HEK293 (cell line): ENCODE results near the gene CDK8.

ENCODE experiments used
- CTCF ChIA-PET: fragments of 350-600 bp; formaldehyde crosslinking; extraction: SDS; loops from one replicate; lab custom pipeline; 2021; ENCODE audit warnings: antibody characterized with exemption; lab: Yijun Ruan, JAX
- POLR2A ChIA-PET: fragments of 300-600 bp; formaldehyde crosslinking; extraction: SDS; loops from one replicate; lab custom pipeline; 2020; ENCODE audit warnings: antibody characterized with exemption, inconsistent platforms; lab: Yijun Ruan, JAX
- H3K27ac ChIP-seq: fragments of 200-500 bp; sonication (Bioruptor generic); 2 replicates; pipeline ENCODE4 v1.5.1; 2014; ENCODE audit warnings: low read depth, low read length, control low read depth, inconsistent platforms; ENCODE audit errors: extremely low read depth
- H3K36me3 ChIP-seq, 2 experiments: fragments of 200-500 bp in 1 of 2; sonication (Bioruptor generic) in 1 of 2; 1 replicate in 1 of 2; 2 replicates in 1 of 2; pipeline ENCODE4 v1.5.1; 2014 to 2017; ENCODE audit warnings: inconsistent platforms in 2 of 2, low read length in 2 of 2; ENCODE audit not compliant: control insufficient read depth in 2 of 2, insufficient read depth in 1 of 2
- H3K4me1 ChIP-seq: fragments of 200-500 bp; sonication (Bioruptor generic); 2 replicates; pipeline ENCODE4 v1.5.1; 2014; ENCODE audit warnings: mild to moderate bottlenecking, low read length, inconsistent platforms; ENCODE audit not compliant: control insufficient read depth, insufficient read depth
- H3K4me3 ChIP-seq: 2 replicates; pipeline ENCODE4 v1.5.1; 2011; ENCODE audit warnings: low read depth, mild to moderate bottlenecking, control low read depth, low read length, moderate library complexity
- H3K9me3 ChIP-seq: fragments of 200-500 bp; sonication (Bioruptor generic); 2 replicates; pipeline ENCODE4 v1.5.1; 2014; ENCODE audit warnings: low read depth, low read length, inconsistent platforms; ENCODE audit not compliant: control insufficient read depth, insufficient read depth
- AEBP2 ChIP-seq: fragments of 450-650 bp; formaldehyde crosslinking; IDR thresholded peaks from 2 replicates; pipeline ENCODE4 v1.5.1; 2016; ENCODE audit warnings: missing biosample characterization, missing genetic modification characterization, borderline replicate concordance
- PBX3 ChIP-seq: sonication (generic); formaldehyde crosslinking; IDR thresholded peaks from 2 replicates; pipeline ENCODE4 v1.8.1; 2022; ENCODE audit warnings: mild to moderate bottlenecking, moderate library complexity, missing genetic modification reagents
- PRDM6 ChIP-seq: fragments of 450-650 bp; formaldehyde crosslinking; IDR thresholded peaks from 2 replicates; pipeline ENCODE4 v1.5.1; 2017; ENCODE audit warnings: missing biosample characterization, missing genetic modification characterization
- REPIN1 ChIP-seq: fragments of 450-650 bp; formaldehyde crosslinking; IDR thresholded peaks from 2 replicates; pipeline ENCODE4 v1.5.1; 2017; ENCODE audit warnings: missing biosample characterization, missing genetic modification characterization, low read depth
- SCRT1 ChIP-seq: fragments of 450-650 bp; formaldehyde crosslinking; IDR thresholded peaks from 2 replicates; pipeline ENCODE4 v1.5.1; 2016; ENCODE audit warnings: missing biosample characterization, missing genetic modification characterization, borderline replicate concordance
- TRIM28 ChIP-seq: IDR thresholded peaks from 2 replicates; pipeline ENCODE4 v1.6.1; 2011; ENCODE audit warnings: low read length, control low read depth, borderline replicate concordance
- YY1 ChIP-seq: fragments of 450-650 bp; formaldehyde crosslinking; IDR thresholded peaks from 2 replicates; pipeline ENCODE4 v1.5.1; 2018; ENCODE audit warnings: missing biosample characterization, missing genetic modification characterization
- ZNF10 ChIP-seq: fragments of 450-650 bp; formaldehyde crosslinking; IDR thresholded peaks from 2 replicates; pipeline ENCODE4 v1.5.1; 2017; ENCODE audit warnings: missing biosample characterization, missing genetic modification characterization
- ZNF138 ChIP-seq: fragments of 450-650 bp; formaldehyde crosslinking; IDR thresholded peaks from 2 replicates; pipeline ENCODE4 v1.5.1; 2016; ENCODE audit warnings: missing biosample characterization, missing genetic modification characterization, borderline replicate concordance
- ZNF140 ChIP-seq: fragments of 450-650 bp; formaldehyde crosslinking; IDR thresholded peaks from 2 replicates; pipeline ENCODE4 v1.5.1; 2016; ENCODE audit warnings: missing biosample characterization, missing genetic modification characterization
- ZNF155 ChIP-seq: fragments of 450-650 bp; formaldehyde crosslinking; IDR thresholded peaks from 2 replicates; pipeline ENCODE4 v1.5.1; 2016; ENCODE audit warnings: missing biosample characterization, missing genetic modification characterization
- ZNF175 ChIP-seq: fragments of 450-650 bp; formaldehyde crosslinking; IDR thresholded peaks from 2 replicates; pipeline ENCODE4 v1.5.1; 2016; ENCODE audit warnings: missing biosample characterization, missing genetic modification characterization
- ZNF274 ChIP-seq, 2 experiments: fragments of 200-500 bp in 1 of 2; fragments of 450-650 bp in 1 of 2; sonication (Bioruptor generic) in 1 of 2; formaldehyde crosslinking in 1 of 2; IDR thresholded peaks; 2 replicates each; pipeline versions ENCODE4 v1.5.1 to v1.6.1; 2014 to 2016; ENCODE audit warnings: borderline replicate concordance in 1 of 2, inconsistent platforms in 1 of 2, low read length in 1 of 2, missing biosample characterization in 1 of 2, missing genetic modification characterization in 1 of 2
- ZNF324 ChIP-seq: fragments of 450-650 bp; formaldehyde crosslinking; IDR thresholded peaks from 2 replicates; pipeline ENCODE4 v1.5.1; 2016; ENCODE audit warnings: missing biosample characterization, missing genetic modification characterization
- ZNF350 ChIP-seq: fragments of 450-650 bp; formaldehyde crosslinking; IDR thresholded peaks from 2 replicates; pipeline ENCODE4 v1.5.0; 2017; ENCODE audit warnings: missing biosample characterization, mild to moderate bottlenecking, missing genetic modification characterization
- ZNF513 ChIP-seq: fragments of 450-650 bp; IDR thresholded peaks from 2 replicates; pipeline ENCODE4 v1.5.1; 2018; ENCODE audit warnings: missing biosample characterization, missing genetic modification characterization
- ZNF626 ChIP-seq: fragments of 450-650 bp; sonication (Bioruptor Pico); formaldehyde crosslinking; IDR thresholded peaks from 2 replicates; pipeline ENCODE4 v1.5.1; 2018; ENCODE audit warnings: missing biosample characterization, missing genetic modification characterization, inconsistent platforms
- ZNF629 ChIP-seq: fragments of 450-650 bp; formaldehyde crosslinking; IDR thresholded peaks from 2 replicates; pipeline ENCODE4 v1.5.1; 2017; ENCODE audit warnings: missing biosample characterization, missing genetic modification characterization
- ZNF747 ChIP-seq: fragments of 450-650 bp; formaldehyde crosslinking; IDR thresholded peaks from 2 replicates; pipeline ENCODE4 v1.5.1; 2016; ENCODE audit warnings: missing biosample characterization, missing genetic modification characterization
- ZNF837 ChIP-seq: fragments of 450-650 bp; formaldehyde crosslinking; IDR thresholded peaks from 2 replicates; pipeline ENCODE4 v1.5.1; 2016; ENCODE audit warnings: missing biosample characterization, missing genetic modification characterization

CDK8 gene

GRCh38 chr13:26412936-26413716, 159.2 kb downstream of the CDK8 start:
- H3K9me3 ChIP-seq, result no peaks in the 10 kb centered on the region
- TF ChIP-seq ZNF175, result no peak
- no peak for TF ChIP-seq ZNF138 (tag by site-specific recombination)
- TF ChIP-seq SCRT1 (tag by site-specific recombination), result 0 out of 2 replicates have a peak, but pooled peaks have one; percentile 2
- TF ChIP-seq, all 188 proteins: peak for 1
- ChIA-PET POLR2A (no interaction called here), CTCF (interaction anchor here (0.6 to 0.7 kb wide), 2 partner anchors 20 to 189 kb away, joined by 3 to 4 read pairs; no protein-coding TSS in a partner anchor)
- Histone ChIP-seq H3K36me3 (no peaks in the 10 kb centered on the region), H3K4me3 (no peak overlapping the region), H3K4me1 (no peaks in the 10 kb centered on the region), H3K27ac (no peak overlapping the region)

GRCh38 chr13:26420282-26420960, 166.5 kb downstream of the CDK8 start:
- ChIA-PET CTCF (no interaction called here), POLR2A (no interaction called here)
- Histone ChIP-seq H3K9me3 (no peaks in the 10 kb centered on the region), H3K4me3 (no peak overlapping the region), H3K27ac (no peak overlapping the region), H3K4me1 (no peaks in the 10 kb centered on the region), H3K36me3 (no peaks in the 10 kb centered on the region)
- TF ChIP-seq AEBP2 (tag by site-specific recombination), result no peak
- TF ChIP-seq YY1 (tag by site-specific recombination), result no peak
- no peak for TF ChIP-seq ZNF747 (tag by site-specific recombination)
- no peak for TF ChIP-seq ZNF837
- no peak for TF ChIP-seq PRDM6 (tag by site-specific recombination)
- TF ChIP-seq TRIM28, result no peak
- no peak for TF ChIP-seq ZNF155 (tag by site-specific recombination)
- no peak for TF ChIP-seq ZNF513
- TF ChIP-seq ZNF629 (tag by site-specific recombination), result no peak
- TF ChIP-seq ZNF10 (tag by site-specific recombination), result no peak
- TF ChIP-seq PBX3 (CRISPR knock-in tag), result no peak
- no peak for TF ChIP-seq ZNF140
- no peak for TF ChIP-seq ZNF324 (tag by site-specific recombination)
- TF ChIP-seq REPIN1 (tag by site-specific recombination), result no peak
- no peak for TF ChIP-seq ZNF274 (IDR thresholded peaks at IDR 0.05; ENCODE audit: low read length)
- no peak for TF ChIP-seq ZNF274 (tag by site-specific recombination; IDR thresholded peaks at IDR 0.05; ENCODE audit: borderline replicate concordance)
- TF ChIP-seq ZNF350 (tag by site-specific recombination), result no peak
- no peak for TF ChIP-seq ZNF626
